HG03196 (cell line): ENCODE data around the gene ACTA1.
A peak's percentile ranks its signal among the peaks of the same experiment; 100 is the strongest.
"Not testable (repeated sequence)": the region's sequence is repeated elsewhere in the genome, so short reads cannot be mapped to it uniquely, and the experiment has no call there.

Source experiments
- ATAC-seq: cut with Tn5 transposase; IDR thresholded peaks from one replicate; pipeline ENCODE4 v1.9.1; 2021; ENCODE audit not compliant: unreplicated experiment

The ACTA1 gene

DNA sequence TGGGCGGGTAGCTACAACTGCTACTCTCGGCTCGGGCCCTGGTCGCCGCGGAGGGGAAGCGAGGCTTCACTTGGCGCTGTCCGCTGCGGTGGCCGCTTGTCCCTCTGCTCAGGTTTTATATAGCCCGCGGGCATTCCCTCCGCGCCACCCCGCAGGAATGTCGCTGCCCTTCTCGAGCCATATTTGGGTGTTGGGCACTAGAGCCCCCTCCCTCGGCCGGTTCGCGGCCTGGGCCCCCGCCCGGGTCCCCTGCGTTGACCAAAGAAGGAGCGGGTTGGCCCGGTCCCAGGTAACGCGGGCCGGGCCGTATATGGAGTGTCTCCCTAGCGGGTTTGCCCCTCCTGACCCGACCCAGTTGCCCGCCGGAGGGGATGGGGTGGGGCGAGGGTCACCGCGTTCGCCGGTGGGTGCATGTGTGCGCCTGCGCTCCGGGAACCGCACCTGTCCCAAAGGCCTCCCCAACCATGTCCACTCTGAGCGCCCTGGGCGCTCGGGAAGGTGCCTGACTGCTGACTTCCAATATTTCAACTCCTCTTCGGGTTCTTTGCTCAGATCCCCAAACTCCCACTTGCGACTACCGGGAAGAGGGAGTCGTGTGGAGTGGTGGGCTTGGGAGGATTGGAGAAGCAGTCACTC is at the start of gene ACTA1:
TSS of gene ACTA1 (minus strand) at position 90 of the 636 bp plus-strand sequence. CDS start 979 bp downstream, outside the sequence.
- no peak for ATAC-seq

- ATAC-seq = no peak
Observed at GRCh38 chr1:229482511-229482910, 48.6 kb upstream of the ACTA1 start.

DNA sequence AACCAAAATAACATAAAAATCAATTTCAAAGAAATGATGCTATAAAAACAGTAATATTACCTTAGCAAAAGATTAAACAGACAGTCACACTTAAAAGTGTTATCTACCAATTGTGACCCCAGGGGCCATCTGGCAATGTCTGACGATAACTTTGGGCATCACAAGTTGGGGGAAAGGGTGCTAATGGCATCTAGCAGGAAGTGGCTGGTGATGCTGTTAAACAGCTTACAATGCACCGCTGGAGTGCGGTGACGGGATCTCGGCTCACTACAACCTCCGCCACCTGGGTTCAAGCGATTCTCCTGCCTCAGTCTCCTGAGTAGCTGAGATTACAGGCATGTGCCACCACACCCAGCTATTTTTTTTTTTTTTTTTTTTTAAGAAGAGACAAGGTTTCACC is 46.6 kb upstream of the ACTA1 start:
- no peak for ATAC-seq

- peak; percentile 75 for ATAC-seq
Observed at GRCh38 chr1:229479660-229480399, 45.9 kb upstream of the ACTA1 start.

DNA sequence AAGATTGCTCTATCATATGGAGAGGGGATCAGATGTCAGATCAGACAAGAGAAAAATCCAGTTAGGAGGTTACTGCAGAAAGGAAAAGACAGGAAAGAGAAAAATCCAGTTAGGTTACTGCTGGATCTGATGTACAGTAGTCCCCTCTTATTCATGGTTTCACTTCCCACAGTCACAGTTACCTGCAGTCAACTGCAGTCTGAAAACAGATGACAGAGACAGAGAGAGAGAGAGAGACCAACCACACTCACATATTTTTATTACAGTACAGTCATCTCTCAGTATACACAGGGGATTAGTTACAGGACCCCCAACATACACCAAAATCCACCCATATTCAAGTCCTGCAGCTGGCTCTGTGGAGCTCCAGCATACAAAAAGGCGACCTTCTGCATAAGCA is 45.0 kb upstream of the ACTA1 start:
- ATAC-seq = peak; percentile 60

DNA sequence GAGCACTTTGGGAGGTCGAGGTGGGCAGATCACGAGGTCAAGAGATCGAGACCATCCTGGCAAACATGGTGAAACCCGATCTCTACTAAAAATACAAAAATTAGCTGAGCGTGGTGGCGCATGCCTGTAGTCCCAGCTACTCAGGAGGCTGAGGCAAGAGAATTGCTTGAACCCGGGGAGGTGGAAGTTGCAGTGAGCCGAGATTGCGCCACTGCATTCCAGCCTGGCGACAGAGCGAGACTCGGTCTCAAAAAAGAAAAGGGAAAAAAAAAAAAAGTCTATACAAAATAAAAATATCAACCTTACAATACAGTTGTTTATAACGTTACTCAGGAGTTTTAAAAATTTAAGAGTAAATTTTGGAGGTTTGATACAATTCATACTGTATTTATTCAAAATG is 42.0 kb upstream of the ACTA1 start:
- ATAC-seq = not testable (repeated sequence)

DNA sequence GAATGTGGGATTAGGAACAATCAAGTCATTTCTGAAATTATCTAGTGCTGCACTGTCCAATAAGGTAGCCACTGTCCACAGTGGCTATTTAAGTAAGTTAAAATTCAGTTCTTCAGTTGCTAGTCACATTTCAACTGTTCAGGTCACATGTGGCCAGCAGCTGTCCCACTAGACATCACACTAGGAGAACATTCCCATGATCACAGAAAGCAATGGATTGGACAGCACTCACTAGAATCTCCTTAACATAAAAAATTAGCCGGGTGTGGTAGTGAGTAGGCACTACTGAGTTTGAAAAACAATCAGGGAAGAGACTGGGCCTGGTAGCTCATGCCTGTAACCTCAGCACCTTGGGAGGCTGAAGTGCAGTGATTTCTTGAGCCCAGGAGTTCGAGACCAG is 40.6 kb upstream of the ACTA1 start:
- no peak for ATAC-seq

DNA sequence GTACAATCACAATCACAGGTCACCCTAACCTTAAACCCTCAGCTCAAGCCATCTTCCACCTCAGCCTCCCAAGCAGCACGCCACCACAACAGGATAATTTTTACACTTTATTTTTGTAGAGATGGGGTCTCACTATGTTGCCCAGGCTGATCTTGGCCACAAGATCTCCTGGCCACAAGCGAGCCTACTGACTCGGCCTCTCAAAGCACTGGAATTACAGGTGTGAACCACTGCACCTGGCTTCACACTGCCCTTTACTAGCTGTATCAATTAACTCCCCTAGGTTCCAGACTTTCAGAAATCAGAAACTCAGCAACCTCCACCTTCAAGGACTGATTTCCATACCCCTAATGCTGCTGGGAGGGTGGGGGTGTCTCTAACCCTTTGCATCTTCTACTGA is 37.3 kb upstream of the ACTA1 start:
- ATAC-seq = no peak

GRCh38 chr1:229470406-229471043 is 36.6 kb upstream of the ACTA1 start:
- ATAC-seq = no peak

DNA sequence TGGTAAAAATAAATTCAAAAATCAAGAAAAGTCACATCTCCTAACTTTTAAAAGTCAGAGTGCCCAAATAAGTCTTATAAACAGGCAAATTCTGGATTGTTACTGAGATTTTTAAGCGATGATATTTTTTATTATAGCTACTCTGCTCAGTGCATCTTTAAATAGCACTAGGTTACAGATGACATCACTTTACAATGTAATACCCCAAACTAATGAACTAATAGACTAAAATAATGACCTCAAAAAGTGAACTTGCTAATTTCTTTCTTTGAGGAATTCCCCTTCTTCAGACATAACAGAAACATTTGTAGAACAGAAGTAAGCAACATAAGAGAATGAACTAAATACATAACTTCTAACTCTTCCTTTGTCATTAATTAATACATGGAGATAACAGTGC is 33.0 kb upstream of the ACTA1 start:
- ATAC-seq = no peak

DNA sequence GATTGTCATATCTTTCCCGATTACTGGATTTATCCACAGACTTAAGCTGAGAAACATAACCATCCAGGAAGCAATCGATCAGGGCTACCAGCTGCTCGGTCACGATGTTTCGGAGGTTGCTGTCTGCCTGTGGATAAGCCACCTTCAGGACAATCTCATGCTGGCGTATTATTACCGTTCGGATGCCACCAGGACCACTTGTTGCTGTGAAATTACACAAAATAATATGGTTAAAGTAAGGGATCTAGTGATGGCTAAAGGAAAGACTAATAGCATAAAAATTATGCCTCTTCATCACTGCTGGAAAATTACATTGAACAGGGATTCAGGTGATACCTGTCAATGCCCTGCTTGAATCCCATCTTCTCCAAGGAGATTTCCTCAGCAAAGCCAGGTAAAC is 30.8 kb upstream of the ACTA1 start:
- no peak for ATAC-seq

DNA sequence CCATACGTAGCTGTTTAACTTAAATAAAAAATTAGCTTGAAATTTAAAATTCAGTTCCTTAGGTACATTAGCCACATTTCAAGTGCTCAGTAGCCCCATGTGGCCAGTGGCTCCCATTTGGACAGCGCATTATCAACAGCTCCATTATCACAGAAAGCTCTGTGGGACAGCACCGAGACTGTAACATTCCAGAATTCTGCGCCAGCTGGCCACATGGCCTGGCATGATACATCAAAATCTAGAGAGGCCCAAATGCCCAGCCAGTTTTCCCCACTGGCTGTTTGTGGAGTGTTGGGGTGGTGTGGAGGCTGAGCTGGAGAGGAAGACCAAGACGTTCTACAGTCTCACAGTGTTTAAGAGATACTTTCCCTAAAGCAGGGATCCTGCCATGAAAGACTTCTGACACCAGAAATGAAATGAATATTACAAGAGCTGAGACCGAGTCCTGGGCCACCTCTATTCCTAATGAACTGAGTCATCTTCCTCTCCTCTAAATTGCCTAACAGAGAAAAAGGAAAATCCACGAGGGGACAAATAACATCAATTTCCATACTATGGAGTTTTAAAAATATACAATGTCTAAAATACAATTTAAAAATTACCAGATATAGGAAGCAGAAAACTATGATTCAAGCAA is 27.3 kb upstream of the ACTA1 start:
- no peak for ATAC-seq

DNA sequence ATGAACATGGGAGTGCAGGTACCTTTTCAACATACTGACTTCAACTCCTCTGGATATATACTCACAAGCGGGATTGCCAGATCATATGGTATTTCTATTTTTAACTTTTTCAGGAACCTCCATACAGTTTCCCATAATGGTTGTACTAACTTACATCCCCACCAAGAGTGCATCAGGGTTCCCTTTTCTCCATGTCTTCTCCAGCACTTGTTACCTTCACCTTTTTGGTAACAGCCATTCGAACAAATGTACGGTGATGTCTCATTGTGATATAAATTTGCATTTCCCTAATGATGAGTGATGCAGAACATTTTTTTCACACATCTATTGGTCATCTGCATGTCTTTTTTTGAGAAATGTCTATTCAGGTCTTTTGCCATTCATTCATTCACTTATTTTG is 25.9 kb upstream of the ACTA1 start:
- no peak for ATAC-seq

- no peak for ATAC-seq
Observed at GRCh38 chr1:229457436-229457835, 23.5 kb upstream of the ACTA1 start.

DNA sequence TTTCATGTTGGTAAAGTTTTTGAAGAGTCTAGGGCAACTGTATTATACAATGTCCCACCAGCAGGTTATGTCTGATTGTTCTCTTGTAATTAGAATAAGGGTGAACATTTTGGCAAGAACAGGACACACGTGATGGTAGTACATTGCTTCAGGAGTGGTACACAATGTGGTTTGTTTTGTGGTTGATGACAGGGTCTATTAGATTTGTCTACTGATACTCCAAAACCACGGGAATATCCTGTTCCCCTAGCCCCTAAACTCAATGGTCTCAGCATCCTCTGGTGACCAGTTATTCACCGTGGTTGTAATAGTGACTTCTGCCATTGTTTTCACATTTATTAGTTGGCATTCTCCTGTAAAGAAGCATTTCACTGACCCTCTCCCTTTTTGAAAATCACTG is 22.1 kb upstream of the ACTA1 start:
- ATAC-seq = no peak

GRCh38 chr1:229454056-229454455 is 20.2 kb upstream of the ACTA1 start:
- ATAC-seq = no peak

- no peak for ATAC-seq
Observed at GRCh38 chr1:229452956-229453801, 19.3 kb upstream of the ACTA1 start.

DNA sequence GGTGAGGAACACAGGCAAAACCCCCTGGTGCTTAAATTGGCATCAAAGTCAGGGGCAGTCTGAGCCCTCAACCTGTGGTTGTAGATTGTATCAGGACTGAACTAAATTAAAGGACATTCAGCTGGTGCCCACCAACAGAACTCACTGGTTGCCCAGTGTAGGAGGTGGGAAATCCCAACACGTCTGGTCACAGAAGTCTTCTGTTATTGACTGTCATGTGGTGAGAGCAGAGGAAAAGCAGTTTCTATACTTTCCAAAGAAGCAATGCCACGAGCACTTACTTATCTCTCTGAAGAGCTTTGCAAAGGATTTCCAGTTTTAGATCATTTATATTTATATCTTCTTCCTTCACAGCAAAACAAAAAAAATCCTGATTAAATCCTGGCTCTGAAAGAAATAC is 15.0 kb upstream of the ACTA1 start:
- no peak for ATAC-seq

DNA sequence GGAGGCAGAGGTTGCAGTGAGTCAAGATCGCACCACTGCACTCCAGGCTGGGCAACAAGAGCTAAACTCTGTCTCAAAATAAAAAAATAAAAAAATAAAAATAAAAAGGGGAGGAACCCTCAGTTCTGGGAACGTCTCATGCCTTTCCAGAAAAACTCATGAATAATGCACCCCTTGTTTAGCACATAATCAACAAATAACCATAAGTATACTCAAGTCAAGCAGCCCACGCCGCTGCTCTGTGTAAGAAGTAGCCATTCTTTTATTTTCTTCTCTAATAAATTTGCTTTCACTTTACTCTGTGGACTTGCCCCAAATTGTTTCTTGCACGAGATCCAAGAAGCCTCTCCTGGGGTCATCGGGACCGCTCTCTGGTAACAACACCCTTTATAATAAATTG is 14.5 kb upstream of the ACTA1 start:
- no peak for ATAC-seq

GRCh38 chr1:229447809-229448252 is 13.9 kb upstream of the ACTA1 start:
- ATAC-seq = no peak

GRCh38 chr1:229445828-229446227 is 11.9 kb upstream of the ACTA1 start:
- ATAC-seq = no peak
